Measurements from ENCODE around the gene FCRL5.

The FCRL5 gene

GRCh38 chr1:157523774-157524493 lies 28.4 kb downstream of the FCRL5 start:
- DNase-seq = no peak

- no peak for DNase-seq
These were observed 31.3 kb downstream of the FCRL5 start for GRCh38 chr1:157521056-157521455.

GRCh38 chr1:157520386-157520935 lies 31.9 kb downstream of the FCRL5 start:
- DNase-seq = no peak

- DNase-seq = no peak
These were observed 32.9 kb downstream of the FCRL5 start for GRCh38 chr1:157519451-157519850.

GRCh38 chr1:157517016-157517415 lies 35.3 kb downstream of the FCRL5 start:
- DNase-seq = no peak

- DNase-seq = no peak
These were observed 36.6 kb downstream of the FCRL5 start for GRCh38 chr1:157515709-157516108.

- DNase-seq = no peak
These were observed 37.2 kb downstream of the FCRL5 start for GRCh38 chr1:157515141-157515540.

- no peak for DNase-seq
These were observed 40.0 kb downstream of the FCRL5 start for GRCh38 chr1:157512036-157512969.

GRCh38 chr1:157509546-157510232 lies 42.6 kb downstream of the FCRL5 start:
- DNase-seq = no peak

- peak; percentile 19 for DNase-seq
These were observed 46.6 kb downstream of the FCRL5 start for GRCh38 chr1:157505481-157506272.

- no peak for DNase-seq
These were observed 47.7 kb downstream of the FCRL5 start for GRCh38 chr1:157504646-157505045.

- DNase-seq = no peak
These were observed 52.8 kb downstream of the FCRL5 start for GRCh38 chr1:157499521-157499920.

GRCh38 chr1:157498736-157499090 lies 53.6 kb downstream of the FCRL5 start:
- no peak for DNase-seq

- no peak for DNase-seq
These were observed 54.2 kb downstream of the FCRL5 start for GRCh38 chr1:157497987-157498735.

- DNase-seq = no peak
These were observed 55.0 kb downstream of the FCRL5 start for GRCh38 chr1:157497284-157497683.

GRCh38 chr1:157496121-157496526 lies 56.2 kb downstream of the FCRL5 start:
- no peak for DNase-seq

- DNase-seq = no peak
These were observed 57.0 kb downstream of the FCRL5 start for GRCh38 chr1:157495285-157495684.

- DNase-seq = no peak
These were observed 58.2 kb downstream of the FCRL5 start for GRCh38 chr1:157494093-157494492.

GRCh38 chr1:157490467-157491165 lies 61.7 kb downstream of the FCRL5 start:
- DNase-seq = peak; percentile 31

GRCh38 chr1:157488156-157488555 lies 64.2 kb downstream of the FCRL5 start:
- DNase-seq = no peak

GRCh38 chr1:157487504-157487903 lies 64.8 kb downstream of the FCRL5 start:
- no peak for DNase-seq
